NCI-H2081 (cell line): ENCODE data around the gene C20orf144.
A peak's percentile ranks its signal among the peaks of the same experiment; 100 is the strongest.
"Not testable (repeated sequence)": the region's sequence is repeated elsewhere in the genome, so short reads cannot be mapped to it uniquely, and the experiment has no call there.

Source experiments
- DNase-seq, 2 experiments: peaks; one replicate each; lab custom pipeline; 2025; lab: John Stamatoyannopoulos, UW

The C20orf144 gene

DNA sequence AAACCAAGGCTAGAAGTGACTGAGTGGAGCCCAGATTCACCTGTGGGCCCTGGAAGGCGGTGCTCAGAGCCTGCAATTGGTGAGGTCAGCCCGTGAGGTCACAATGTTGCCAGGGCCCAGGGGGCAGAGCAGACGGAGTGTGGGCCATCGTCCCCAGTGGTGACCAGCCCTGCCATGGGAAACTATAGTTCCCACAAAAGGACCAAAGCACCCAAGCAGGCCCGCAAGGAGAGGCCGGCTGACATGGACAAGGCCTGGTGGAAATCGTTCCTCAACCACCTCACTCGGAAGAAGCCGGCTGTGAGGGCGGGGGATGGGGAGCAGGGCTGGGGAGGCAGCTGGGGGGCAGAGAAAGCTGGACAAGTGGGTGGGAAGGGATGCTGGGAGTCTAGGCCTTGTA is at the start of gene C20orf144:
TSS of gene C20orf144 (plus strand) at position 156 of the 400 bp plus-strand sequence. CDS start at position 175, 19 bp downstream.
- no peak for DNase-seq

DNA sequence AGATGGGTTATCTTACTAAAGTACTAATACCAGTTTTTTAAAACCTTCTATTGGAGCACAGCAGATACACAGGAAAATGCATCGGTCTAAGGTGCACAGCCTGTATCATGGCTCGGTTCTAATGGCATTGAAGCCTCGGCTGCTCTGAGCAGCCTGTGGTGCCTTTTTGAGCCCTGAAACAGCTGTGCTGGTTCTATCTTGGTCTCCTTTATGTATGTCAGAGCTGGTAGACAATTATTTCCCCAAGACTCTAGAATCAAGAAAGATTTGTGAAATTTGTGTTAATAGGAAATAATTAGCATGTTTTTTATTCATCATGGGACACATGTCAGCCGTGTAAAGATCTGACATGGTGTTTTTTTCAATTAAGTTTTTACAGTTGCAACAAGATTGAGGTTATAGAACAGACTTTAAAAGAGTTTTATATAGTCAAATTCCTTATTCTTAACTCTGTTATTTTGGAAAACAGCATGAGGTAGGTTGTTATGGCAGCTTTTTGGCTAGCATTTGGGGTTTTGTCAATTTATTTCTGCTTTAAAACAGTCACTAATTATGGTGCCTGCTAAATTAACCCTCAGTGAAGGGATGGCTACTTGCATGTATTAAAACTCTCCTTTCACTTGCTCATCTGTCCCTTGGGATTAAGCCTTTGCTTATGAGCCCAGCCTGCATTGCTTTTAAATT is 40.3 kb upstream of the C20orf144 start:
- DNase-seq = no peak

DNA sequence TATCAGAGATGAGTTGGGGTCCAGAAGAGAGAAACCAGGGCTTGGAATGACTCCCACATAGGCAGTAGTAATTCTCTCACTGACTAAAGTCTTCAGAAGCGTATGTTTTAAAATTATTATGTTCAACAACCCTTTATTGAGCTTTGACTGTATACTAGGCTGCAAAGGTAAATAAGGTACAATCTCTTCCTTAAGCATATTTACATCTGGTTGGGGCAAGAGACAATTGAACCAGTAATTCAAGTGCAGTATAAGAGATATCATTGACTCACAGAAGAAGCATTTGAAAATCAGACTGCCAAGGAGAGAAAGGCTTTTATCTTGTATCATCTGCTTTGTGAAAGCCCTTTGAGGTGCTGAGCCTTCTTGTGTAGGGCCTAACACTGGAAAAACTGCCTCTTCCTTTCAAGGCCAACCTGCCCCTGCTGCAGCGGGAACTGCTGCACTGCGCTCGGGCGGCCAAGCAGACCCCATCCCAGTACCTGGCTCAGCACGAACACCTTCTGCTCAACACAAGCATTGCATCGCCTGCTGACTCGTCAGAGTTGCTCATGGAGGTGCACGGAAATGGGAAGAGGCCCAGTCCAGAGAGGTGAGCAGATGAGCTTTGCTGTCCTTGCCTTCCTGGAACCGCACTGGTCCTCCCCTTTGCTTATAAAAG is 39.3 kb upstream of the C20orf144 start:
- no peak for DNase-seq

DNA sequence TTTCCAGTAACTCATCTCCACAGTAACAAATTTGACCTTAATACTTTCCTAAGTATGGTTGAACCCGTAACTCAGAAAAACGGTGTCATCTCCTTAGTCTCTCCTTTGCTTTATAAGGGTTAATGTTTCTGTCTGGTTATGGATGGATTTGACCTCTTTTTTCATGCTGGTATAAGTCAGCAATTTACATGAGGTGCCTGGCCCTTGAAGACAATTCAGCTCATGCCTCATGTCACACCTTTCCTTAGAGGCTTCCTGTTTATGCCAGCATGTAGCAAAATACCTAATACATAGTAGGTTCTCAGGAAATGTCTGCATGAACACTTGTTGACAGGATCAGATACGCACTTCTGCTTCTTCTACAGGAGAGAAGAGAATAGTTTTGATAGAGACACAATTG is 37.7 kb upstream of the C20orf144 start:
- DNase-seq = no peak

DNA sequence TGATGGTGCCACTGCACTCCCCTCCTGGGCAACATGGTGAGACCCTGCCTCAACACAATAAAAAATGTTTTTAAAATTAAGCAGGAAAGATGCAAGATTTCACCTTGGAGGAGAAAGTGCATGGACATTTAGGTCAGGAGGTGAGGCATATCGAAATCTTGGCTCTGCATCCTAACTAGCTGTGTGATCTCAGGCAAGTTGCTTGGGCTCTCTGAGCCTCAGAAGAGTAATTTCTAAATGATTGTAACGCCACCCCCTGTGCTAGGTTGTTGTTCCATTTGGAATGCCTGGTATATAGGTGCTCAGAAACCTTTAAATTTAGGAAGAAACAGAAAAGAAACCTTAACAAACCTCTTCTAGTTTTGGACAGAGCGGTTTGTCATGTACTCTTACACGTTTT is 35.9 kb upstream of the C20orf144 start:
- DNase-seq = no peak

DNA sequence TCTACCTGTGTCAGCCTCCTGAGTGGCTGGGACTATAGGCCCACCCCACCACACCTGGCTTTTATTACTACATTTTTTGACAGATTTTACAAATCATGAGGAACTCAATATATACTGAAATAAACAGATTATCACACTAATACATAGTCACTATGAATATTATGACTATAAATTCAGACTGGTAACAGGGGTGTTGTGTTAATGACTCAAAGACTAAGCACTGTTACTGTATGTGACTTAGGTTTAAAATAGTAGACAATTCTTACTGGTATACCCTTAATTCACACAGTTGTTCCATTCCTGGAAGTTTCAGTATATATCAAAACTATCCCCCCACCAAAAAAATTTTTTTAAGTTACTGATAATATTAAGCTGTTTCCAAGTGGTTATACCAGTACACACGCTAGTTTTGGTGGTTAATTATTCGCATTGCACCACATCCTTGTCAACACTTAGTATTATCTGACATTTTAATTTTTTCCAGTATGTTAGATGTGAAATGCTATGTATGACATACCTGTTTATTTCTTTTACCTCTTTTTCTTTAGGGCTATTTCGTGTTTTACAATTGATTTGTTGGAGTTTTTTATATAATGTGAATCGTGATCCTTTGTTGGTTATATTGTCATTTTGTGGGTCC is 34.4 kb upstream of the C20orf144 start:
- no peak for DNase-seq

DNA sequence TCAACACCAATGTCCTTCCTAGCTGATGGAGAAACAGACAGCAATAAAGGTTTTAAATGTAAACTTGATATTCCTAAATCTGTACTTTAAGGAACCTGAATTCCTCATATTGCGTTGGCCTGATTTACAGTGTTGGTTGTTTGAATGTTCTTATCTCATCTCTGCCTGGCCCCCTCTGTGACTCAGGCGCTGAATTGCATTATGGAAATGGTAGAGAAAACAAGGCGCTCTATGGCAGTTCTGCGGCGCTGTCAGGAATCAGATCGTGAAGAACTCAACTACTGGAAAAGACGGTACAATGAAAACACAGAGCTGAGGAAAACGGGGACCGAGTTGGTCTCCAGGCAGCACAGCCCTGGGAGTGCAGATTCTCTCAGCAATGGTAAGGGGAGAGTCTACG is 32.6 kb upstream of the C20orf144 start:
- no peak for DNase-seq

DNA sequence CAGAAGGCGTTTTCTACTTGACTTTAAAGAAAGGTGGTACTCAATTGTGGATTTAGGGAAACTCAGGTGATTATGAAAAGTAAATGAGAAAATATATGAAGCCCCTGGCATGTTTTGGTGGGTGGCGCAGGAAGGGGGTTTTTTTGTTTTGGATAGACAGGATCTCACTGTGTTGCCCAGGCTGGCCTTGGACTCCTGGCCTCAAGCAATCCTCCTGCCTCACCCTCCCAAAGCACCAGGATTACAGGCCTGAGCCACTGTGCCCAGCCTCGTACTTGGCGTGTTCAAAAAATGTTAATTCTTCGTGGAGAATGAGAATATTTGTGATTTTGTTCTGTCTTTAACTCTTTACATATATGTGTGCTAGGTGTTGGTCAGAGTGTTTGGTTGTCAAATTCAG is 32.1 kb upstream of the C20orf144 start:
- DNase-seq = no peak

DNA sequence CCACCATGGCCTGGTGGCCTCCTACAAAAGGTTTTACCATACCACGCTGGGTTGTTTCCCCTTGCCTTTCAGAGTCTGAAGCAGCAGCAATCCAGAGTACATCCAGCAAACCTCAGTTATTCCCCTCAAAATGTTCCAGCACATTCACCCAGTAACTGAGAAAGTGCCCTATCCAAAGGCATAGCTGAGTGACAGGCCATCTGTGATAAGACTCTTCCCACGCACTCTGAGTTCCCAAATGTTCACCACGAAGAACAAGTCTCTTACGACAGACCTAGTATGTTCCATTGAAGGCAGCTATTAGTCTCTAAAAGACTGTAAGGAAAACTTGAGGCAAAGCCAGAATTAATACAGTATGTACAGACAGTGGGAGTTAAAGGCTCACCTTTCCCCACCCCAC is 31.6 kb upstream of the C20orf144 start:
- no peak for DNase-seq

DNA sequence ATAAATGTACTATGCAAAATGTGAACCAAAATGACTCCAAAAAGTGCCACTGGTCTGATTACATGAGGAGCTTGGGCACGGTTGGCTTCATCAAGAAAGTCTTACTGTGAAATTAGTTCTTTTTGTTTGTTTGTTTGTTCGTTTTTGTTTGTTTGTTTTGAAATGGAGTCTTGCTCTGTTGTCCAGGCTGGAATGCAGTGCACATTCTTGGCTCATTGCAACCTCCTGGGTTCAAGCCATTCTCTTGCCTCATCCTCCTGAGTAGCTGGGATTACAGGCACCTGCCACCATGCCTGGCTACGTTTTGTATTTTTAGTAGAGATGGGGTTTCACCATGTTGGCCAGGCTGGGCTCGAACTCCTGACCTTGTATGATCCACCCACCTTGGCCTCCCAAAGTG is 30.2 kb upstream of the C20orf144 start:
- DNase-seq = not testable (repeated sequence)

DNA sequence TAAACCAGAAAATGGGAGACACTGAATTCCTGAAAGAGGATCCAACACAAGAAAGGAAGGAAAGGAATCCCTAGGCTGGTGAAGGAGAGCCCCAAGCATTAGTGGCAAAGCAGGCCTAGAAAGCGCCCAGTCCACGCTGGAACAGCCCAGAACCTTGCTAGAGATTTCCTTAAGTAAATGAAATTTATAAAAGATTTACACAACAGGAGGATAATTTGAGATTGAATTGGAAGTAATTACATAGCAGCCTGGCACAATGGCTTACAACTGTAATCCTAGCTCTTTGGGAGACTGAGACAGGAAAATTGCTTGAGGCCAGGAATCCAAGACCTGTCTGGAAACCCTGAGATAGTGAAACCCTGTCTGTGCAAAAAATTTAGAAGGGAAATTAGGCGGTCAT is 26.8 kb upstream of the C20orf144 start:
- peak in 1 of 2 experiments; percentile 20 for DNase-seq

DNA sequence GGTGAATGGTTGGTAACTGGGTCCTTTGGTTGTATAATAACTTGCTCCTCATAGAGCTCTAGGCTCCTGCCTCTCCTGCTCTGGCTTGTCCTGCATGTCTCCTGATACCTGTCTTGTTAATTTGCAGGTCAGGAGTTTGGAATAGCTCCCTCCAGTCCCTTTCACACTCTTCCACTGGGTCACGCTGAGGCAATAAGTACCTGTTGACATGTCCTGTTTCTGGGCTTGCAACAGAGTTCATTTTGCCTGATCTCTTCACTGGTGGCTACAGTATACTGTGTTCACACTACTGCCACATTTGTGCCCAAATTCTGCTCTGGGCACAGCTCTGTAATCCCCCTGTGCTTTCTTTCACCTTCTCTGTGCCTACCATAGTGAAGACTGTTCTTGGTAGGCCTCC is 25.4 kb upstream of the C20orf144 start:
- DNase-seq = no peak

DNA sequence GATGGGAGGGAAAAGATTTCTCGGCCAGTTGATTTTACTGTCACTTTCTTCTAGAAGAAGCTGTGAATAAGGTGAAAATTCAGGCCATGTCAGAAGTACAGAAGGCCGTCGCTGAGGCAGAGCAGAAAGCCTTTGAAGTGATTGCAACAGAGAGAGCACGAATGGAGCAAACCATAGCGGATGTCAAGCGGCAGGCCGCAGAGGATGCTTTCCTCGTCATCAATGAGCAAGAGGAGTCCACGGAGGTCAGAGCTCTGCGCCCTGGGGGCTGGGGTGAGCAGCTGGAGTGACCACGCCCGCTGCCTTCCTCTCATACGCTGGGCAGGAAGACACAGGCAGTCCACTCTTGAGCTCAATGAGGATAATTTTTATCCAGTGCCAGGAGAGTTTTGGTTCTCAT is 21.8 kb upstream of the C20orf144 start:
- DNase-seq = no peak

DNA sequence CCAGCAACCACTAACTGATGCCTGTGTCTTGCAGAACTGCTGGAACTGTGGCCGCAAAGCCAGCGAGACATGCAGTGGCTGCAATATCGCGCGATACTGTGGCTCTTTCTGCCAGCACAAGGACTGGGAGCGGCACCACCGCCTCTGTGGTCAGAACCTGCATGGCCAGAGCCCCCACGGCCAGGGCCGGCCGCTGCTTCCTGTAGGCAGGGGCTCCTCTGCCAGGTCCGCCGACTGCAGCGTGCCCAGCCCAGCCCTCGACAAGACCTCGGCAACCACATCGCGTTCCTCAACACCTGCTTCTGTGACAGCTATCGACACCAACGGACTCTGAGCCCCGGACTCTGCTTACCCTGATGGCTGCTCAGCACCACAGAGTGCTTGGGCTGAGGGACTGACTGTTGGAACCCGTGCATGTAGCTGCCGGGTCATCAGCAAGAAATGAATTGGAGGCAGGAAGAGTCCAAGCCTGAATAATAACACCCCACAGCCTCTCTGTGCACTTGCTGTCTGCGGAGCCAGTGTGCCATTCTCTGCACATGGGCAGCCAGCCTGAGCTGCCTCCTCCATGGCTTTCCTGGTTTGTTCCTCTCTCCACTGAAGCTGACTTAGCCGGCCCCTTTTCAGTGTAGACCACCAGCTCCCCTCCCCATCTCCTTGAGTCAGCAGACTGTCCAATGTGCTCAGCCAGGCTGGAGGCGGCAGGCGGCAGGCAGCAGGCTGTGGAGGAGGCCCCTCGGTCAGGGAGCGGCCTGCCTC is 17.6 kb upstream of the C20orf144 start:
- no peak for DNase-seq

DNA sequence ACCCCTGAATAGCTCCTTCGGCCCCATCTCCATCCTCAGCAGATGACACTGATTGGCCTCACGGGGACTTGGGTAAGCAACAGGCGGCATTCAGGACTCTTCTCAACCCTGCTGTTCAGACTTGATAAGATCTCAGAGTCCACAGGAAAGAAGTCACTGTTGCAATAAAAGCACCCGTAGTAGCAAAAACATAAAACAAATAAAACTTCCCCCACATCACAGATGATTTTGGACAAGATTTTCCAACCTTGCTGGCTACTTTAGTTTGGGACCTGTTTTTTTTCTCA is 17.1 kb upstream of the C20orf144 start:
- DNase-seq = no peak

DNA sequence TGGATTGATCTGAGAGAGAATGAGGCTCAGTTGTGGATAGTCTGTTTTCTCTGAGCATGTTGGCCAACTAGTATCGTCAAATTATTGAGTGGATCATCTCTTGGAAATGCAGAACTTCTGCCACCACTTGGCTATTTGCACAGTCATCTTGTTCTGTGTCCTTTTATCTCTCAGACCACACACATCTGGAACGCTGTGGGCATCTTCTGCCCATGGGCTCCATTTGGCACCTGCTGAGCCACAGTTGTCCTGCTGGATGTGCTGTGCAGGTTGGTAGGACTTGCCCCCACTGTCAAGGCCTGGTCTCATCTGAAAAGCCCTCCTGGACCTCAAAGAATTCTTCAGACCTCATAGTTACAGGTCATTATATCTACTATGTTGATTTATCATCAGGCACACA is 16.7 kb upstream of the C20orf144 start:
- no peak for DNase-seq

DNA sequence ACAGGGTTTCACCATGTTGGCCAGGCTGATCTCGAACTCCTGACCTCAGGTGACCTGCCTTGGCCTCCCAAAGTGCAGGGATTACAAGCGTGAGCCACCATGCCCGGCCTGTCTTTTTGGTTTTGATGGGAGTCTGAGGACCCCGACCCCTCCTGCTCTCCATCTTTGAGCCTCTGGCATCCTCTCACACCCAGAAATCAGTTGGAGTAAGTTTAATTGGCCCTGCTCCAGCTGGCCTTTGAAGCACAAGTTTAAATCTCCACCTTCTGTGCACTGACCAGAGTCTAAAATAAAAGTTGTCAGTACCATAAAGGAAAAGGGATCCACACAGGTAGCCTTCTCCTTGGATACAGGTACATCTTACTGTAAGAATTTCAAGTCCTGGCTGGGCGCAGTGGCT is 15.9 kb upstream of the C20orf144 start:
- DNase-seq = no peak

DNA sequence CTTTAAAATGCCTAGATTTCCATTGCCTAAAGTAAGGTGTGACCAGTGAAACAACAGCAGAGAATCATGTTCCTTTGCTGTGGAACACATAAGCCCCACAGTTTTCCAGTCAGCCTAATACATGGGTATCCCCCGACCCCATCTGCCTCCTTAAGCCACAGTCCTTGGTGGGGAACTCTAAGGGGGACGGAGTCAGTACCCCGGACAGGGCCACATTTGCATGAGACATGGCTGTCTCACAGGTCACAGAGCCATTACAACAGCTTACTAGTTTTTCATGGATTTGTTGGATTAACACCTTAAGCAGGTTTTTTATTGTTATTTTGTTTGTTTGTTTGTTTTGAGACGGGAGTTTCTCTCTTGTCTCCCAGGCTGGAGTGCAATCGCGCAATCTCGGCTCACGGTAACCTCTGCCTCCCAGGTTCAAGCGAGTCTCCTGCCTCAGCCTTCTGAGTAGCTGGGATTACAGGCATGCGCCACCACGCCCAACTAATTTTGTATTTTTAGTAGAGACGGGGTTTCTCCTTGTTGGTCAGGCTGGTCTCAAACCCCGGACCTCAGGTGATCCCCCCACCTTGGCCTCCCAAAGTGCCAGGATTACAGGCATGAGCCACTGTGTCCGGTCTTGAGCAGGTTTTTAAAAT is 15.0 kb upstream of the C20orf144 start:
- DNase-seq = not testable (repeated sequence)

DNA sequence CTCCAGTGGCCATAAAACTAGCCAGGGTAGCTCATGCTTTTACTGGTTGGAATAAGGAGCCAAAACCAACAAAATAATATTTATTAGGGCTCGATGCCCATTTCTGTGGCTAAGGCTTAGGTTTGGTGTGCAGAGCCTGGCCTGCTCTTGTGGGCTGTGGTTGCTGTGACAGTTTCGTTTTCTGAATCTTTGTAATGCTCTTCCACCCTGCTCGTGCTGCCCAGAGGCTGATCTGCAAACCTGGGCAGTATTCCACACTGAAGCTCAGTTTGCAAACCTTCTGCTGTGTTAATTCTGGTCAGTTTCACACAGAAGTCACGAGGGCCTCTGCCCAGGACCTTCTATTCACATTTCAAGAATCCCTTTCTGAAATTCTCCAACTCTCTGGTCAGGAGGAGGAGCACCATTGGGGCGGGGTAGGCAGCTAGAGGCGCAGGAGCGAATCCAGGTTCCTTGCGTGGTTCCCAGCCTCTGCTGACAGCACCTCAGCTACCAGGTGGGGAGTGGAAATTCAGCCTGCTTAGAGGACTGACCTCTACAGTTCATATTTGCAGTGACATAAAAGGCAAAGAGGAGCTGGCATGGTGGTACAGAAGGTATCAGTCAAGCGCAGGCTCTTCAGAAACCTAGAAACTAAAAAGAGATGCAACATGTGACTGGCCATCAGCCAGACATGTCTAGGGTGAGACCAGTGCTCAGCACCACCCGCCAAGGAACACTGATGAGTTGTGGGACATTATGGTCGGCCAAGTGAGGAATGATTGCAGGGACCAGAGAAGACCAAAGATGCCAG is 14.3 kb upstream of the C20orf144 start:
- DNase-seq = no peak

DNA sequence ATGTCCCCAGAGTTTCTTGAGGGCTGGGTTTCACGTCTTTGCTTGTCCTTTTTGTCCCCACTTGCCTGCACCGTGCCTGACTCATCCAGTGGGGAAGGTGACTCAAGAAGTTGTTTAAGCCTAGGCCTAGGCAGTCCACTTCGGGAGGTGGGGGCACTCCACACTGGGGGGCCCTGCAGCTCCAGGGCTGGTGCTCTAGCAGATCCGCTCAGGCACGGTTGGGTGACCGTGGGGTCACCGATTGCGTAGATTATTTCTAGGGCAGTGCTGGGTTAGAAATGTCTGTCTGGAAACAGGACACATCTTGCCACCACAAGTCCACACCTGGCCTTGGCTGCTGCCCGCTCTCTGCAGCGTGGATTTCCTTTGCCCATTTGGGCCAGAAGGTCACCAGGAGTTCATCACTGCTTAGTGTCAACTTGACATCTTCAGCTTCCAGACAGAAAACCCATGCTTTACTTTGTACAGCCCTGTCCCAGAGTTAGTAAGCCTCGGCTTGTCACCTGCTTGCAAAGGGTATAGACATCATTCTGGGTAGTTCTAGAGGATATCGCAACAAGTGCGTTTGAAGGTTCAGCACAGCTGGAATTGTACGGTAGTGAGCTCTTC is 13.6 kb upstream of the C20orf144 start:
- DNase-seq = no peak

DNA sequence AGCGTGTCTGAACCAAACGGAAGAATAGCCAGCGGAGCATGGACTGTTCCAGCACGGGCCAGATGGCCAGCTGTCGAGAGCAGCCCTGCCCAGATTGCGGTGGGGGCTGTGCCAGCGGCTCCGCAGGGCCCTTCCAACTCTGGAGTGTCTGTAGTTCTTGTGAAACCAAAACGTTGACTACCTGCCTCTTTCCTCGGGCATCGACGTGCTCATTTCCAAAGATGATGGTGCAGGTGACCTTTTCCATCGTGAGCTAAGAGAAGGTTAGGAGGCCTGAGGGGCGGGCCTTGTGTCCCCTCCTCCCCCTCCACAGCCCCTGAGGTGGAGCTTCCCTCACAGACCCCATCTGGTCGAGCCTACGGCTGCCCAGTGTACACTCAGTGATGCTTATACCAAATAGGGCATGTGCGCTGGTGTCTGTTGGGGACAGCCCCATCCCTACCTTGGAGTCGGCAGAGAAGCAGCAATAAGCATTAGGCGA is 12.9 kb upstream of the C20orf144 start:
- DNase-seq = peak; percentile 19 to 48
